ENCODE results near the gene ZNF827.

The ZNF827 gene

GRCh38 chr4:145825255-145825654, 113.4 kb downstream of the ZNF827 start:
- no peak overlapping the region for H3K9ac ChIP-seq (ENCODE audit: low read depth, low read length)
- 0 out of 2 replicates have a peak, but pooled peaks cover 5% of the 10 kb centered on the region for H3K36me3 ChIP-seq (ENCODE audit: insufficient read depth, low read length)

GRCh38 chr4:145824463-145824862, 114.2 kb downstream of the ZNF827 start:
- 0 out of 2 replicates have a peak, but pooled peaks cover under 1% of the 10 kb centered on the region for H3K36me3 ChIP-seq (ENCODE audit: insufficient read depth, low read length)
- no peaks in the 10 kb centered on the region for H3K9me3 ChIP-seq (ENCODE audit: control insufficient read depth, insufficient read depth, low read length)
- peaks cover 37% of the 10 kb centered on the region for H3K4me1 ChIP-seq (ENCODE audit: insufficient read depth, low read length)
- H3K9ac ChIP-seq (ENCODE audit: low read depth, low read length) = no peak overlapping the region

More at GRCh38 chr4:145825255-145825654, 113.4 kb downstream of the ZNF827 start:
- Histone ChIP-seq H3K4me1 (ENCODE audit: insufficient read depth, low read length) (peaks cover 44% of the 10 kb centered on the region), H3K9me3 (ENCODE audit: control insufficient read depth, insufficient read depth, low read length) (no peaks in the 10 kb centered on the region)

- H3K4me1 ChIP-seq (ENCODE audit: insufficient read depth, low read length) = peaks cover 36% of the 10 kb centered on the region
- H3K36me3 ChIP-seq (ENCODE audit: insufficient read depth, low read length) = 0 out of 2 replicates have a peak, but pooled peaks cover 5% of the 10 kb centered on the region
- no peak overlapping the region for H3K9ac ChIP-seq (ENCODE audit: low read depth, low read length)
- no peaks in the 10 kb centered on the region for H3K9me3 ChIP-seq (ENCODE audit: control insufficient read depth, insufficient read depth, low read length)
Observed at GRCh38 chr4:145823743-145824142, 114.9 kb downstream of the ZNF827 start.

GRCh38 chr4:145822581-145822980, 116.0 kb downstream of the ZNF827 start:
- peaks cover 36% of the 10 kb centered on the region for H3K4me1 ChIP-seq (ENCODE audit: insufficient read depth, low read length)
- no peaks in the 10 kb centered on the region for H3K9me3 ChIP-seq (ENCODE audit: control insufficient read depth, insufficient read depth, low read length)
- H3K9ac ChIP-seq (ENCODE audit: low read depth, low read length) = no peak overlapping the region
- peaks cover 6% of the 10 kb centered on the region; the same call in 1 of the 2 replicates for H3K36me3 ChIP-seq (ENCODE audit: insufficient read depth, low read length)

GRCh38 chr4:145822181-145822580, 116.4 kb downstream of the ZNF827 start:
- H3K36me3 ChIP-seq (ENCODE audit: insufficient read depth, low read length) = peaks cover 6% of the 10 kb centered on the region; the same call in 1 of the 2 replicates
- H3K4me1 ChIP-seq (ENCODE audit: insufficient read depth, low read length) = peaks cover 36% of the 10 kb centered on the region
- H3K9ac ChIP-seq (ENCODE audit: low read depth, low read length) = no peak overlapping the region
- H3K9me3 ChIP-seq (ENCODE audit: control insufficient read depth, insufficient read depth, low read length) = no peaks in the 10 kb centered on the region

- Histone ChIP-seq H3K36me3 (ENCODE audit: insufficient read depth, low read length) (peaks cover 6% of the 10 kb centered on the region; the same call in 1 of the 2 replicates), H3K9me3 (ENCODE audit: control insufficient read depth, insufficient read depth, low read length) (no peaks in the 10 kb centered on the region), H3K9ac (ENCODE audit: low read depth, low read length) (no peak overlapping the region), H3K4me1 (ENCODE audit: insufficient read depth, low read length) (peaks cover 36% of the 10 kb centered on the region)
Observed at GRCh38 chr4:145821766-145822165, 116.9 kb downstream of the ZNF827 start.

GRCh38 chr4:145820407-145820806, 118.2 kb downstream of the ZNF827 start:
- H3K9me3 ChIP-seq (ENCODE audit: control insufficient read depth, insufficient read depth, low read length) = no peaks in the 10 kb centered on the region
- H3K36me3 ChIP-seq (ENCODE audit: insufficient read depth, low read length) = peaks cover 19% of the 10 kb centered on the region
- no peak overlapping the region for H3K9ac ChIP-seq (ENCODE audit: low read depth, low read length)
- H3K4me1 ChIP-seq (ENCODE audit: insufficient read depth, low read length) = peaks cover 36% of the 10 kb centered on the region

GRCh38 chr4:145819853-145820181, 118.8 kb downstream of the ZNF827 start:
- Histone ChIP-seq H3K36me3 (ENCODE audit: insufficient read depth, low read length) (peaks cover 24% of the 10 kb centered on the region), H3K9ac (ENCODE audit: low read depth, low read length) (no peak overlapping the region), H3K9me3 (ENCODE audit: control insufficient read depth, insufficient read depth, low read length) (no peaks in the 10 kb centered on the region), H3K4me1 (ENCODE audit: insufficient read depth, low read length) (peaks cover 32% of the 10 kb centered on the region)

GRCh38 chr4:145819101-145819852, 119.3 kb downstream of the ZNF827 start:
- H3K36me3 ChIP-seq (ENCODE audit: insufficient read depth, low read length) = peaks cover 24% of the 10 kb centered on the region
- H3K9ac ChIP-seq (ENCODE audit: low read depth, low read length) = no peak overlapping the region
- peaks cover 26% of the 10 kb centered on the region for H3K4me1 ChIP-seq (ENCODE audit: insufficient read depth, low read length)
- no peaks in the 10 kb centered on the region for H3K9me3 ChIP-seq (ENCODE audit: control insufficient read depth, insufficient read depth, low read length)

- peaks cover 15% of the 10 kb centered on the region for H3K4me1 ChIP-seq (ENCODE audit: insufficient read depth, low read length)
- H3K9me3 ChIP-seq (ENCODE audit: control insufficient read depth, insufficient read depth, low read length) = no peaks in the 10 kb centered on the region
- H3K9ac ChIP-seq (ENCODE audit: low read depth, low read length) = no peak overlapping the region
- H3K36me3 ChIP-seq (ENCODE audit: insufficient read depth, low read length) = peaks cover 28% of the 10 kb centered on the region
Observed at GRCh38 chr4:145818011-145818410, 120.6 kb downstream of the ZNF827 start.

GRCh38 chr4:145816091-145816490, 122.5 kb downstream of the ZNF827 start:
- Histone ChIP-seq H3K4me1 (ENCODE audit: insufficient read depth, low read length) (no peaks in the 10 kb centered on the region), H3K9me3 (ENCODE audit: control insufficient read depth, insufficient read depth, low read length) (no peaks in the 10 kb centered on the region), H3K36me3 (ENCODE audit: insufficient read depth, low read length) (peaks cover 28% of the 10 kb centered on the region), H3K9ac (ENCODE audit: low read depth, low read length) (no peak overlapping the region)

- Histone ChIP-seq H3K9ac (ENCODE audit: low read depth, low read length) (no peak overlapping the region), H3K36me3 (ENCODE audit: insufficient read depth, low read length) (peaks cover 28% of the 10 kb centered on the region), H3K4me1 (ENCODE audit: insufficient read depth, low read length) (no peaks in the 10 kb centered on the region), H3K9me3 (ENCODE audit: control insufficient read depth, insufficient read depth, low read length) (0 out of 2 replicates have a peak, but pooled peaks cover 1% of the 10 kb centered on the region)
Observed at GRCh38 chr4:145815626-145816025, 123.0 kb downstream of the ZNF827 start.

GRCh38 chr4:145815027-145815612, 123.5 kb downstream of the ZNF827 start:
- Histone ChIP-seq H3K9me3 (ENCODE audit: control insufficient read depth, insufficient read depth, low read length) (peaks cover 4% of the 10 kb centered on the region), H3K36me3 (ENCODE audit: insufficient read depth, low read length) (peaks cover 28% of the 10 kb centered on the region), H3K4me1 (ENCODE audit: insufficient read depth, low read length) (no peaks in the 10 kb centered on the region), H3K9ac (ENCODE audit: low read depth, low read length) (no peak overlapping the region)

GRCh38 chr4:145814246-145814645, 124.4 kb downstream of the ZNF827 start:
- Histone ChIP-seq H3K9ac (ENCODE audit: low read depth, low read length) (no peak overlapping the region), H3K36me3 (ENCODE audit: insufficient read depth, low read length) (peaks cover 28% of the 10 kb centered on the region), H3K4me1 (ENCODE audit: insufficient read depth, low read length) (no peaks in the 10 kb centered on the region), H3K9me3 (ENCODE audit: control insufficient read depth, insufficient read depth, low read length) (peaks cover 12% of the 10 kb centered on the region)

- peaks cover 22% of the 10 kb centered on the region for H3K36me3 ChIP-seq (ENCODE audit: insufficient read depth, low read length)
- peaks cover 5% of the 10 kb centered on the region; the same call in 1 of the 2 replicates for H3K4me1 ChIP-seq (ENCODE audit: insufficient read depth, low read length)
Observed at GRCh38 chr4:145812919-145813318, 125.7 kb downstream of the ZNF827 start.

More at GRCh38 chr4:145812919-145813318, 125.7 kb downstream of the ZNF827 start:
- Histone ChIP-seq H3K9ac (ENCODE audit: low read depth, low read length) (no peak overlapping the region), H3K9me3 (ENCODE audit: control insufficient read depth, insufficient read depth, low read length) (peaks cover 15% of the 10 kb centered on the region)

All from ES-I3 (cell line).